ENCODE results near the gene OR4C16. TPM values are rescaled to one million over a fixed set of nuclear protein-coding genes. Genes with fewer than 3 reads are reported as not detected.

OR4C16 gene
- total RNA-seq = not detected

- DNase-seq (ENCODE audit: low spot score) = no peak
- ATAC-seq = no peak
Measured at GRCh38 chr11:55571828-55572227, at the start of gene OR4C16. Gene OR4C16 (plus strand): TSS chr11:55572128. CDS start chr11:55572128, 0 bp downstream.

- ATAC-seq = no peak
- no peak for DNase-seq (ENCODE audit: low spot score)
Measured at GRCh38 chr11:55554169-55554568, 17.8 kb upstream of the OR4C16 start, which contains the start of gene OR4C15. Gene OR4C15 (plus strand): TSS chr11:55554469. CDS start chr11:55554469, 0 bp downstream.

GRCh38 chr11:55572548-55572947, 620 bp downstream of the OR4C16 start:
- ATAC-seq (no peak), DNase-seq (ENCODE audit: low spot score) (no peak)

- ATAC-seq (no peak), DNase-seq (ENCODE audit: low spot score) (no peak)
Measured at GRCh38 chr11:55607545-55607944, 35.6 kb downstream of the OR4C16 start, which contains the start of gene OR4C11. Gene OR4C11 (minus strand): TSS chr11:55607645. CDS start chr11:55604373, 3,272 bp downstream.

Other genes starting within 250 kb of the OR4C16 start
- gene OR4A16, start 228.9 kb upstream of the OR4C16 start, total RNA-seq = not detected
- not detected for gene OR4A15, start 204.2 kb upstream of the OR4C16 start, total RNA-seq
- gene OR4C15, start 17.7 kb upstream of the OR4C16 start, total RNA-seq = not detected
- gene OR4C11, start 35.5 kb downstream of the OR4C16 start, total RNA-seq = not detected
- not detected for gene OR4P4, start 63.0 kb downstream of the OR4C16 start, total RNA-seq
- not detected for gene OR4S2, start 76.2 kb downstream of the OR4C16 start, total RNA-seq
- gene OR4C6, start 90.1 kb downstream of the OR4C16 start, total RNA-seq = not detected
- gene OR5D13, start 201.3 kb downstream of the OR4C16 start, total RNA-seq = not detected
- gene OR5D14, start 223.4 kb downstream of the OR4C16 start, total RNA-seq = not detected
- not detected for gene OR5L1, start 239.2 kb downstream of the OR4C16 start, total RNA-seq
- not detected for gene OR5D18, start 247.5 kb downstream of the OR4C16 start, total RNA-seq

Measured in left lobe of liver (tissue), 2 donors.